ENCODE results near the gene GIPC2.

GIPC2 gene

DNA sequence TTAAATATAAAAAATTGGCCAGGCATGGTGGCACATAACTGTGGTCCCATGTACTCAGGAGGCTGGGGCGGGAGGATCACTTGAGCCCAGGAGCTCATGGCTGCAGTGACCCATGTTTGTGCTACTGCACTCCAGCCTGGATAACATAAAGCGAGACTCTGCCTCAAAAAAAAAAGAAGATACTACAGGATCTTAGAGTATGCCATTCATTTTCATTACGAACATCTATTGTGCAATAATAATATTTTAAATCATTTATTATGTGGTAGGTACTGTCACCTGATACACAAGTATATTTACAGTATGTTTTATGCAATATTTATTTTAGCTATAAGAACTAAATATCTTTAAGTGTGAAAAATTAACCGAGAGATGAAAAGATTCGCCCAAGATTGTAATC lies 9.3 kb upstream of the GIPC2 start:
- Histone ChIP-seq H3K9me3 (ENCODE audit: control insufficient read depth in 2 of 2, low read length in 2 of 2) (no peaks in the 10 kb centered on the region), H3K27me3 (ENCODE audit: control insufficient read depth in 1 of 2, insufficient read depth in 2 of 2, low read length in 2 of 2) (no peaks in the 10 kb centered on the region), H3K27ac (ENCODE audit: low read length) (no peak overlapping the region), H3K9ac (ENCODE audit: low read length in 2 of 2) (no peak overlapping the region), H3K36me3 (ENCODE audit: control insufficient read depth in 2 of 2, insufficient read depth in 2 of 2, low read length in 2 of 2) (no peaks in the 10 kb centered on the region), H3K4me1 (ENCODE audit: control insufficient read depth, insufficient read depth, low read length) (no peaks in the 10 kb centered on the region), H3K4me3 (ENCODE audit: low read length in 2 of 2) (no peak overlapping the region)

DNA sequence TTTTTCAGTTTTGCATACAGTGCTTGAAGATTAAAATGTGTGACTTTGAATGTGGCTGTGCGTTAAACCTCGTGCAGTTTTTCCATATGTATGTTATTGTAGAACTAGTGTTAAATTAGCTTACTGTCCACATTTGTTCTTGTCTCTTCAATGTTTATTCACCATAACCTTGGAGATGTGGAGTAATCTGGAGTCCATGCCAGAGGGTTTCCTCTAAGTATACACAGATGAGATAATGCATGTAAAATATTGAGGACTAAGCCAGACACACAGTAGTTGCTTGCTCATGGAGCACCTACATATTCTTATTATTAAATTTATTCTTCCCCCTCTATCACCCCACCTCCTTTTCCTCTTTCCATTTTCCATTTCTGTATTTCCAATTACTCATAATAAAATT lies 7.7 kb upstream of the GIPC2 start:
- H3K4me1 ChIP-seq (ENCODE audit: control insufficient read depth, insufficient read depth, low read length), result no peaks in the 10 kb centered on the region
- no peak overlapping the region for H3K27ac ChIP-seq (ENCODE audit: low read length)
- H3K4me3 ChIP-seq (ENCODE audit: low read length in 2 of 2), result no peak overlapping the region
- H3K9ac ChIP-seq (ENCODE audit: low read length in 2 of 2), result no peak overlapping the region
- no peaks in the 10 kb centered on the region for H3K36me3 ChIP-seq (ENCODE audit: control insufficient read depth in 2 of 2, insufficient read depth in 2 of 2, low read length in 2 of 2)
- H3K9me3 ChIP-seq (ENCODE audit: control insufficient read depth in 2 of 2, low read length in 2 of 2), result no peaks in the 10 kb centered on the region
- no peaks in the 10 kb centered on the region for H3K27me3 ChIP-seq (ENCODE audit: control insufficient read depth in 1 of 2, insufficient read depth in 2 of 2, low read length in 2 of 2)

DNA sequence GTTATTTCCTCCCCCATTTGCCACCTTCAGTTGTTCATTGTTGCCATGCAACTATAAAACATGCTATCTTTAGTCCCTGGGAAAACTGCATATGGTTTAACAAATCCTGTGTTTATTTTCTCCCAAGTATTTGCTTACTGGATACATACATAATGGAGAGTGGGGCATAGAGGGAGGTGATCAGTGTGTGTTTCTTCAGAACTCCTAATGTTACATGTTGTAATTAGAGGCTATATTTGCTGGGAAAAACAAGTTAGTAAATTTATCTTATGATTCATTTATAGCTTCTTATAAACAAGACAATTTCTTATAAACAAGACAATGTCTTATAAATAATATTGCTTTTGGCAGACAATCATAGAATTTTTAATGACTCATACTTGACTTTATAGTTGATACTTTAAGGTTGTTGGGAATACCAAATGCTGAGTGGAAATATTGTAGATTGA lies 7.3 kb upstream of the GIPC2 start:
- H3K9ac ChIP-seq (ENCODE audit: low read length in 2 of 2), result no peak overlapping the region
- H3K27ac ChIP-seq (ENCODE audit: low read length), result no peak overlapping the region
- no peaks in the 10 kb centered on the region for H3K27me3 ChIP-seq (ENCODE audit: control insufficient read depth in 1 of 2, insufficient read depth in 2 of 2, low read length in 2 of 2)
- H3K4me3 ChIP-seq (ENCODE audit: low read length in 2 of 2), result no peak overlapping the region
- no peaks in the 10 kb centered on the region for H3K9me3 ChIP-seq (ENCODE audit: control insufficient read depth in 2 of 2, low read length in 2 of 2)
- no peaks in the 10 kb centered on the region for H3K4me1 ChIP-seq (ENCODE audit: control insufficient read depth, insufficient read depth, low read length)
- no peaks in the 10 kb centered on the region for H3K36me3 ChIP-seq (ENCODE audit: control insufficient read depth in 2 of 2, insufficient read depth in 2 of 2, low read length in 2 of 2)

DNA sequence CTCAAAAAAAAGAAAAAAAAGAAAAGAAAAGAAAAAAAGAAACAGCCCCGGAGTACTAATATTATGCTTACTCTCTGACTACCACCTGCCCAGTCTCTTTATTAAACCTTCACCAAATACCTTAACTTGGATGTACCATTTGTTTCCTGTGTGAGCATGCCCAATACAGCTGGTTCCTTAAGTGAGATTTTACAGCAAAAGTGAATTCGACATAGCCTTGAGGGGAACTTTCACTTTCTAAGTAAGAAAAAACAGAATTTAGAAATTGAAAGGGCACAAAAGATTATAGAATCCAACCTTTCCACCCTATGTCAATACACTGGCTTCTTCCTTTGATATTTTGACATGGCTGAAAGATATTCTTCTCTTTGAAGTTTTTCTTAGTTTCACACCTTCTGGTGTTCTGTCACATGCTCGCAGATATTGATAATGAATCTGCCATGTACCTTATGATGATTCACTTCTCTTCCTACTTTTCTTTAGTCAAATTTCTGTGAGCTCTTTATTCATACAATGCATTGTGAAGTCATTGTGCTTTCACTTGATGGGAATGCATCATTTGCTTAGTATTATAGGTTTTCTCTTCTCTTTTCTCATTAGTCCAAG lies 5.2 kb upstream of the GIPC2 start:
- Histone ChIP-seq H3K9me3 (ENCODE audit: control insufficient read depth in 2 of 2, low read length in 2 of 2) (no peaks in the 10 kb centered on the region), H3K36me3 (ENCODE audit: control insufficient read depth in 2 of 2, insufficient read depth in 2 of 2, low read length in 2 of 2) (no peaks in the 10 kb centered on the region), H3K4me1 (ENCODE audit: control insufficient read depth, insufficient read depth, low read length) (no peaks in the 10 kb centered on the region), H3K27me3 (ENCODE audit: control insufficient read depth in 1 of 2, insufficient read depth in 2 of 2, low read length in 2 of 2) (no peaks in the 10 kb centered on the region), H3K4me3 (ENCODE audit: low read length in 2 of 2) (no peak overlapping the region), H3K9ac (ENCODE audit: low read length in 2 of 2) (no peak overlapping the region), H3K27ac (ENCODE audit: low read length) (no peak overlapping the region)

DNA sequence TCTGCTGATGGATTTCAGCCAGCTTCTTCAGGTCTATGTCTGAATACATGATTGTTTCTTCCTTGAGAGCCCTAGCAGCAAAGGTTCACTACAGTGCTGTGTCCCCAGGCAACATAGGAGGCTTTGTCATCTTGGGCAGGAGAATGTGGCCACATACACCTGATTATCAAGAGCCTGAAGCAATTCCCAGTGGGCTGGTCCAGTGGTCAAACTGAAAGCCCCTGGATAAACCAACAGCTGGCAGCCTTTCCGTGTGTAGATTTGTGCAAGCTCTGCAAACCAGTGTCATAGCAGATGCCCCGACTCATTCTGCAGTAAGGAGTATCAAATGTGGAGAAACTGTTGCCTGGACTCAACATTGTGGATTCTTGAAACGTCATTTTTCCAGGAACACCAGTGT lies 2.3 kb upstream of the GIPC2 start:
- H3K4me1 ChIP-seq (ENCODE audit: control insufficient read depth, insufficient read depth, low read length), result peaks cover 14% of the 10 kb centered on the region
- H3K9me3 ChIP-seq (ENCODE audit: control insufficient read depth in 2 of 2, low read length in 2 of 2), result no peaks in the 10 kb centered on the region

DNA sequence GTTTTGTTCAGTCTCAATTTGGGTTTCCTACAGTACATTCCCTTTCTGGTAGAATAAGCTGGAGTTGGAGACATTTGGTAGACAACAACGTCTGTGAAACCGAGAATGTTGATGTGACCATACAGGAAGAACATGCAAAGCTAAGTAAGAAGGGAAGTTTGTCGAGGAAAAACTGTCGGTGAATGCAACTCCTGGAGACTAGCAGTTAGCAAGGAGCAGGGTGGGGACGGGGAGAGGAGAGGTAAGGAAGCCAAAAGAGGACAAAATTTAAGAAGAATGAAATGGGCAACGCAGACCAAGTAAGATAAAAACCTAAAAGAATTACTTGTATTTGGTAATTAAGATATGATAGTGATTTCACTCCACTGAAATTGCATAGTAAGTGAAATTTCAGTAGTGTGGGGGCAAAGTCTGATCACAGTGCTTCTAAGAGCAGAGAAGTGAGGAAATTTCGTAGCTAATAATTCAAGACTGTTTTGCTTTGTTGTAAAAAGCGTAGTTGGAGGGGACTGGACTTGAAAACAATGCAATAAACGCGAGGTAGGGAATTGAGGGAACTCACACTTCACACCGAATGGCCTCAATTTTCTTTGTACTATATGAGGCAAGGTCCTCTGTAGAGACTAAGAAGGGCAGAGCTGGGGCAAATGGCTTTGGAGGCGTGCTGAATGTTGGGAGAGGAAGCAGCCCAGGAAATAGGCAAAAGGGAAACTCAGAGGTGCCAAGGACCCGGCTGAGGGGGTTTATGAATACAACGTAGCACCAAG lies 787 bp upstream of the GIPC2 start:
- H3K9ac ChIP-seq (ENCODE audit: low read length in 2 of 2), result peak overlapping the region in 1 of 2 donors; percentile 59
- no peaks in the 10 kb centered on the region for H3K27me3 ChIP-seq (ENCODE audit: control insufficient read depth in 1 of 2, insufficient read depth in 2 of 2, low read length in 2 of 2)
- H3K4me1 ChIP-seq (ENCODE audit: control insufficient read depth, insufficient read depth, low read length), result peaks cover 14% of the 10 kb centered on the region
- no peaks in the 10 kb centered on the region for H3K36me3 ChIP-seq (ENCODE audit: control insufficient read depth in 2 of 2, insufficient read depth in 2 of 2, low read length in 2 of 2)
- H3K9me3 ChIP-seq (ENCODE audit: control insufficient read depth in 2 of 2, low read length in 2 of 2), result no peaks in the 10 kb centered on the region
- peak overlapping the region; percentile 75 to 79 for H3K4me3 ChIP-seq (ENCODE audit: low read length in 2 of 2)
- no peak overlapping the region for H3K27ac ChIP-seq (ENCODE audit: low read length)

More for the DNA sequence above, 2.3 kb upstream of the GIPC2 start:
- no peaks in the 10 kb centered on the region for H3K27me3 ChIP-seq (ENCODE audit: control insufficient read depth in 1 of 2, insufficient read depth in 2 of 2, low read length in 2 of 2)
- H3K4me3 ChIP-seq (ENCODE audit: low read length in 2 of 2), result no peak overlapping the region
- no peak overlapping the region for H3K27ac ChIP-seq (ENCODE audit: low read length)
- H3K36me3 ChIP-seq (ENCODE audit: control insufficient read depth in 2 of 2, insufficient read depth in 2 of 2, low read length in 2 of 2), result no peaks in the 10 kb centered on the region
- no peak overlapping the region for H3K9ac ChIP-seq (ENCODE audit: low read length in 2 of 2)

- Histone ChIP-seq H3K27ac (ENCODE audit: low read length) (no peak overlapping the region), H3K9ac (ENCODE audit: low read length in 2 of 2) (peak overlapping the region in 1 of 2 donors; percentile 59)
These were observed 222 bp upstream of the GIPC2 start for GRCh38 chr1:78045563-78045925.

DNA sequence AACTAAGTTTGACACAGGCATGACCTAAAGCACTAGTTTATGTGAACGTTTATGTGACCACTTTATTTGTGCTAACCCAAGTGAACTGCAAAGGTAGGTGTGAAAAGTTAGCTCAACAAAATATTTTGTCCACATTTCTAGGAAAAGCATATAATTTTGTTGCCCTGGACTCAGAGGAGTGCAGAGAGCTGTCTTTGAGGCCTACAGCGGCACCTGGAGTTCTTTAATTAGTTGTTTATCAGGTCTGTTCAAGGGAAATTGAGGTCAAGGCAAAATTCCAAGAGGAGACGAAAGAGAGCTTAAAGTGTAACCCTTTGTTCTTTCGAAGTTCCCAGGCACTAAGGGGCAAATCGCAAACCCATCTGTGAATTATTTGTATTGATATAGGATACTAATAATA lies 1.3 kb downstream of the GIPC2 start:
- no peak overlapping the region for H3K27ac ChIP-seq (ENCODE audit: low read length)
- H3K36me3 ChIP-seq (ENCODE audit: control insufficient read depth in 2 of 2, insufficient read depth in 2 of 2, low read length in 2 of 2), result no peaks in the 10 kb centered on the region
- H3K4me3 ChIP-seq (ENCODE audit: low read length in 2 of 2), result peak overlapping the region; percentile 75 to 79
- H3K9ac ChIP-seq (ENCODE audit: low read length in 2 of 2), result peak overlapping the region in 1 of 2 donors; percentile 59
- no peaks in the 10 kb centered on the region for H3K27me3 ChIP-seq (ENCODE audit: control insufficient read depth in 1 of 2, insufficient read depth in 2 of 2, low read length in 2 of 2)
- H3K4me1 ChIP-seq (ENCODE audit: control insufficient read depth, insufficient read depth, low read length), result peaks cover 14% of the 10 kb centered on the region
- H3K9me3 ChIP-seq (ENCODE audit: control insufficient read depth in 2 of 2, low read length in 2 of 2), result no peaks in the 10 kb centered on the region

More at GRCh38 chr1:78045563-78045925, 222 bp upstream of the GIPC2 start:
- H3K4me1 ChIP-seq (ENCODE audit: control insufficient read depth, insufficient read depth, low read length), result peaks cover 14% of the 10 kb centered on the region
- no peaks in the 10 kb centered on the region for H3K27me3 ChIP-seq (ENCODE audit: control insufficient read depth in 1 of 2, insufficient read depth in 2 of 2, low read length in 2 of 2)
- peak overlapping the region; percentile 75 to 79 for H3K4me3 ChIP-seq (ENCODE audit: low read length in 2 of 2)
- no peaks in the 10 kb centered on the region for H3K36me3 ChIP-seq (ENCODE audit: control insufficient read depth in 2 of 2, insufficient read depth in 2 of 2, low read length in 2 of 2)
- H3K9me3 ChIP-seq (ENCODE audit: control insufficient read depth in 2 of 2, low read length in 2 of 2), result no peaks in the 10 kb centered on the region

DNA sequence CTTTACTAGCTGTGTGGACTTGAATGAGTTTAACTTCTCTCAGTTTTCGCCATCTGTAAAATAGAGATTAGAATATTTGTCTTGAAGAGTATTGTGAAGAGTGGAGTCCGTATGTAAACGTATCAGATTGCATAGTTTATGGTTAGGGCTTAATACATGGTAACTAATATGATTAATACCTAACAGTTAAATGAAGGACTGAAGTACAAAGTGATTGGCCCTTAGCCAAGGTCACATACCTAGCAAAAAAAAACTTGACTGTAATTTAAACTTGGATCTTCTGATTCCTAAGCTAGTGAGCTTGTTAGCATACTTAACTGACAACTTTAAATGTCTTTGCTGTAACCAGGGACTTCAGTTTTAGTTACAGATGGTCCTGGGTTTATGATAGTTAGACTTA lies 1.9 kb downstream of the GIPC2 start:
- no peak overlapping the region for H3K27ac ChIP-seq (ENCODE audit: low read length)
- no peak overlapping the region for H3K9ac ChIP-seq (ENCODE audit: low read length in 2 of 2)
- H3K4me3 ChIP-seq (ENCODE audit: low read length in 2 of 2), result no peak overlapping the region
- no peaks in the 10 kb centered on the region for H3K27me3 ChIP-seq (ENCODE audit: control insufficient read depth in 1 of 2, insufficient read depth in 2 of 2, low read length in 2 of 2)
- H3K9me3 ChIP-seq (ENCODE audit: control insufficient read depth in 2 of 2, low read length in 2 of 2), result no peaks in the 10 kb centered on the region
- H3K4me1 ChIP-seq (ENCODE audit: control insufficient read depth, insufficient read depth, low read length), result peaks cover 14% of the 10 kb centered on the region
- H3K36me3 ChIP-seq (ENCODE audit: control insufficient read depth in 2 of 2, insufficient read depth in 2 of 2, low read length in 2 of 2), result no peaks in the 10 kb centered on the region

- no peaks in the 10 kb centered on the region for H3K9me3 ChIP-seq (ENCODE audit: control insufficient read depth in 2 of 2, low read length in 2 of 2)
- H3K27ac ChIP-seq (ENCODE audit: low read length), result no peak overlapping the region
- peaks cover 14% of the 10 kb centered on the region for H3K4me1 ChIP-seq (ENCODE audit: control insufficient read depth, insufficient read depth, low read length)
- no peaks in the 10 kb centered on the region for H3K36me3 ChIP-seq (ENCODE audit: control insufficient read depth in 2 of 2, insufficient read depth in 2 of 2, low read length in 2 of 2)
- no peak overlapping the region for H3K4me3 ChIP-seq (ENCODE audit: low read length in 2 of 2)
- no peak overlapping the region for H3K9ac ChIP-seq (ENCODE audit: low read length in 2 of 2)
- no peaks in the 10 kb centered on the region for H3K27me3 ChIP-seq (ENCODE audit: control insufficient read depth in 1 of 2, insufficient read depth in 2 of 2, low read length in 2 of 2)
These were observed 2.7 kb downstream of the GIPC2 start for GRCh38 chr1:78048446-78048845.

GRCh38 chr1:78049396-78049795 lies 3.6 kb downstream of the GIPC2 start:
- no peak overlapping the region for H3K9ac ChIP-seq (ENCODE audit: low read length in 2 of 2)
- no peak overlapping the region for H3K27ac ChIP-seq (ENCODE audit: low read length)
- no peak overlapping the region for H3K4me3 ChIP-seq (ENCODE audit: low read length in 2 of 2)
- no peaks in the 10 kb centered on the region for H3K36me3 ChIP-seq (ENCODE audit: control insufficient read depth in 2 of 2, insufficient read depth in 2 of 2, low read length in 2 of 2)
- H3K27me3 ChIP-seq (ENCODE audit: control insufficient read depth in 1 of 2, insufficient read depth in 2 of 2, low read length in 2 of 2), result no peaks in the 10 kb centered on the region
- H3K9me3 ChIP-seq (ENCODE audit: control insufficient read depth in 2 of 2, low read length in 2 of 2), result no peaks in the 10 kb centered on the region
- peaks cover 14% of the 10 kb centered on the region for H3K4me1 ChIP-seq (ENCODE audit: control insufficient read depth, insufficient read depth, low read length)

Measured in stomach smooth muscle (tissue), 2 donors.